GM12891 (cell line): Measurements from ENCODE around the gene TFCP2L1.

Experiments
- PAX5 ChIP-seq: IDR thresholded peaks from 2 replicates; pipeline ENCODE4 v1.6.1; 2011; ENCODE audit warnings: low read length, moderate library complexity, mild to moderate bottlenecking; ENCODE audit not compliant: insufficient read depth, severe bottlenecking
- POLR2A ChIP-seq: IDR thresholded peaks from 2 replicates; pipeline ENCODE4 v1.6.1; 2011; ENCODE audit warnings: low read depth, low read length, control low read depth
- POLR2AphosphoS5 ChIP-seq: IDR thresholded peaks from 2 replicates; pipeline ENCODE4 v1.6.1; 2011; ENCODE audit warnings: low read depth, low read length, control low read depth
- SPI1 ChIP-seq: IDR thresholded peaks from 2 replicates; pipeline ENCODE4 v1.6.1; 2011; ENCODE audit warnings: low read depth, low read length, control low read depth
- TAF1 ChIP-seq: IDR thresholded peaks from 2 replicates; pipeline ENCODE4 v1.6.1; 2011; ENCODE audit warnings: low read depth, low read length, control low read depth

DNA sequence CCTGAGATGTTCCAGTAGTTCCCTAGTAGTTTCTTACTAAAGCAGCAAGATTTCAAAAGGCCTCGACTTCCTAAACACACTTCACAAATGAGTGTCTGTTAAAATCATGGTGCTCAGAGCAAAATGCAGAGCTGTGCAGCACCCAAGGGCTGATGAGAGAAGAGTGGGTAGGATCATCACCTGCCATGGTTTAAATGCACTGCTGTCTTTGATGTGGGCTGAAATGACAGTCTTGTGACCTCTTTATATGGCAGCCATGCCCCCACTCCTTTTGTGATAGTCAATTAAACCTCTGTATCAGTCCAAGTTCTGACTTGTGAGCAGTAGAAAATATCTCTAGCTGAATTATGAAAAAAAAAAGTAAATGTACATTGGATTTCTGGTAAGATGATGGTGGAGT is 107.1 kb downstream of the TFCP2L1 start:
- TF ChIP-seq POLR2AphosphoS5 (no peak), TAF1 (no peak), PAX5 (no peak), POLR2A (no peak), SPI1 (no peak)
